H1 (cell line): ENCODE measurements around the gene R3HDM2. TPM values are rescaled to one million over a fixed set of nuclear protein-coding genes. Genes with fewer than 3 reads are reported as not detected.

Source experiments
- CHD1 ChIP-seq: IDR thresholded peaks from 2 replicates; pipeline ENCODE4 v1.6.1; 2012; ENCODE audit warnings: low read depth, low read length, improper control_type of control experiment
- FOSL1 ChIP-seq: IDR thresholded peaks from 2 replicates; pipeline ENCODE4 v1.6.1; 2011; ENCODE audit warnings: mild to moderate bottlenecking, low read depth, low read length, moderate library complexity; ENCODE audit not compliant: insufficient read depth
- JUN ChIP-seq: IDR thresholded peaks from 2 replicates; pipeline ENCODE4 v1.6.1; 2011; ENCODE audit warnings: low read depth, mild to moderate bottlenecking, improper control_type of control experiment, low read length
- KDM4A ChIP-seq: IDR thresholded peaks from one replicate; pipeline ENCODE4 v1.7.1; 2012; ENCODE audit warnings: low read depth, mild to moderate bottlenecking, moderate library complexity, low read length, inconsistent platforms; ENCODE audit not compliant: severe bottlenecking
- KDM5A ChIP-seq: fragments of 200-600 bp; IDR thresholded peaks from 2 replicates; pipeline ENCODE4 v1.7.1; 2012; ENCODE audit warnings: mild to moderate bottlenecking, low read length, inconsistent platforms, mixed read lengths
- MAFK ChIP-seq: IDR thresholded peaks from 2 replicates; pipeline ENCODE4 v1.6.1; 2012; ENCODE audit warnings: low read depth, mild to moderate bottlenecking, improper control_type of control experiment, low read length
- NANOG ChIP-seq: IDR thresholded peaks from 2 replicates; pipeline ENCODE4 v1.6.1; 2011; ENCODE audit warnings: low read length, low read depth, mild to moderate bottlenecking, inconsistent platforms; ENCODE audit not compliant: insufficient read depth, poor library complexity, severe bottlenecking
- NRF1 ChIP-seq: IDR thresholded peaks from 2 replicates; pipeline ENCODE4 v1.6.1; 2011; ENCODE audit warnings: mild to moderate bottlenecking, low read depth, low read length, improper control_type of control experiment
- PHF8 ChIP-seq: fragments of 200-600 bp; sonication (generic); conservative IDR thresholded peaks from 2 replicates; pipeline ENCODE4 v1.7.1; 2012; ENCODE audit warnings: low read depth, mild to moderate bottlenecking, inconsistent platforms, low read length, moderate library complexity
- RAD21 ChIP-seq, 2 experiments: IDR thresholded peaks in 1 of 2; conservative IDR thresholded peaks in 1 of 2; 2 replicates each; pipeline ENCODE4 v1.6.1; 2011; ENCODE audit warnings: low read depth in 2 of 2, low read length in 2 of 2, improper control_type of control experiment in 1 of 2, inconsistent platforms in 1 of 2, mild to moderate bottlenecking in 1 of 2, moderate library complexity in 1 of 2
- RNF2 ChIP-seq: fragments of 200-900, 300-1000 bp; sonication (generic); IDR thresholded peaks from 2 replicates; pipeline ENCODE4 v1.7.1; 2016; ENCODE audit warnings: borderline replicate concordance, low read depth, mild to moderate bottlenecking, antibody characterized with exemption, low read length; ENCODE audit not compliant: poor library complexity, severe bottlenecking; ENCODE audit errors: missing control alignments
- SP4 ChIP-seq: IDR thresholded peaks from 2 replicates; pipeline ENCODE4 v1.6.1; 2012; ENCODE audit warnings: low read length, inconsistent platforms
- TAF1 ChIP-seq: IDR thresholded peaks from 2 replicates; pipeline ENCODE4 v1.6.1; 2011; ENCODE audit warnings: mild to moderate bottlenecking, low read depth, low read length
- YY1 ChIP-seq: IDR thresholded peaks from 2 replicates; pipeline ENCODE4 v1.6.1; 2011; ENCODE audit warnings: low read depth, mild to moderate bottlenecking, low read length
- polyA plus RNA-seq, 7 experiments: library from polyadenylated mRNA; depleted of rRNA in 3 of 7; stranded (reverse) in 5 of 7; unstranded in 2 of 7; fragments of >200 nt in 5 of 7; fragments of 200-250 nt in 2 of 7; gene quantifications; 1 replicate in 5 of 7; 2 replicates in 1 of 7; 4 replicates in 1 of 7; pipeline versions ENCODE4 v1.2.1 to v1.2.3, GENCODE V29; 2011 to 2013; ENCODE audit warnings: missing spikeins in 2 of 7, mixed read lengths in 2 of 7
- total RNA-seq: library from RNA; stranded (reverse); fragmentation: NEBNext Ultra II Directional; extraction: Animal tissue kit (Norgen Biotek cat#: 25700); gene quantifications from 2 replicates; pipeline ENCODE4 v1.2.1, GENCODE V29; 2021
- TF ChIP-seq, protein P1 (sequence below), 3 experiments: IDR thresholded peaks; 1 replicate in 2 of 3; 2 replicates in 1 of 3; pipeline versions ENCODE4 v1.5.1 to v1.6.1; 2011; ENCODE audit warnings: low read length in 3 of 3, mild to moderate bottlenecking in 3 of 3, inconsistent platforms in 2 of 3, low read depth in 1 of 3, moderate library complexity in 1 of 3; ENCODE audit not compliant: insufficient read depth in 1 of 3; ENCODE audit errors: control extremely low read depth in 1 of 3
- TF ChIP-seq, protein P2 (sequence below): IDR thresholded peaks from 2 replicates; pipeline ENCODE4 v1.6.1; 2012; ENCODE audit warnings: low read length, inconsistent platforms
- TF ChIP-seq, protein P3 (sequence below): IDR thresholded peaks from 2 replicates; pipeline ENCODE4 v1.6.1; 2012; ENCODE audit warnings: inconsistent platforms
- TF ChIP-seq, protein P4 (sequence below): IDR thresholded peaks from 2 replicates; pipeline ENCODE4 v1.6.1; 2012; ENCODE audit warnings: inconsistent platforms

Gene R3HDM2
- total and polyA plus RNA-seq, 2 of the 8 experiments (the other 6 are each of a cell fraction or from before 2014, with no cell fraction given), result 25.6 to 27.0 TPM

DNA sequence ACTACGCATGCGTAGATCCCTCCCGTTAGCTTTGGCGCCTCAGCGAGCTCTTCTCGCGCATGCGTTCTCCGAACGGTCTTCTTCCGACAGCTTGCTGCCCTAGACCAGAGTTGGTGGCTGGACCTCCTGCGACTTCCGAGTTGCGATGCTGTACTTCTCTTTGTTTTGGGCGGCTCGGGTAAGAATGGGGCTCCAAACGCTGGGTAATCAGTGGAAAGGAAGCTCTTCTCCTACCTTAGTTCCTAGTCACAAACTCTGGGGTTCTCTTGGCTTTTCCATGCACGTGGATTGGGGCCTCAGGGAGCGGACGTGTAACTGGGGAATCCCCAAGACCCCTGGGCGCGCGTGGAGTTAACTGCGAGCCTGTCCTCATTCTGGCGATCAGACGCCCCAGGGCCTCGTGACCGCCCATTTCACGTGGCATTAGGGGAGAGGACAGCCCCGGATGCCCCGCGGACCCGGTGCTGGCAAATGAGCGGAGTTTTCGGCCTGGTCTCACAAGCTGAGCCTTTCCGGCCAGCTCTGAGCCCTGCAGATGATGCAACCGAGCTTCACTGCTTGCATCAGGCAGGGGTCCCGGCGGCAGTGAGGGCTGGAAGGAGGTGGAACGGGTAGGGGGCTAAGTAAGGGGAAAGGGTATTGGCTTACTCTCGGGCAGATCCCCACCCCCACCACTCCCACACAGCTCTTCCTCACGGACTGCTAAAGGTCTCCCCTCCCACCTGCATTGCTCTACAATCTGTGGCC is 201.0 kb downstream of the R3HDM2 start, which contains the start of gene SHMT2 (continued):
- TF ChIP-seq, protein P1, sequence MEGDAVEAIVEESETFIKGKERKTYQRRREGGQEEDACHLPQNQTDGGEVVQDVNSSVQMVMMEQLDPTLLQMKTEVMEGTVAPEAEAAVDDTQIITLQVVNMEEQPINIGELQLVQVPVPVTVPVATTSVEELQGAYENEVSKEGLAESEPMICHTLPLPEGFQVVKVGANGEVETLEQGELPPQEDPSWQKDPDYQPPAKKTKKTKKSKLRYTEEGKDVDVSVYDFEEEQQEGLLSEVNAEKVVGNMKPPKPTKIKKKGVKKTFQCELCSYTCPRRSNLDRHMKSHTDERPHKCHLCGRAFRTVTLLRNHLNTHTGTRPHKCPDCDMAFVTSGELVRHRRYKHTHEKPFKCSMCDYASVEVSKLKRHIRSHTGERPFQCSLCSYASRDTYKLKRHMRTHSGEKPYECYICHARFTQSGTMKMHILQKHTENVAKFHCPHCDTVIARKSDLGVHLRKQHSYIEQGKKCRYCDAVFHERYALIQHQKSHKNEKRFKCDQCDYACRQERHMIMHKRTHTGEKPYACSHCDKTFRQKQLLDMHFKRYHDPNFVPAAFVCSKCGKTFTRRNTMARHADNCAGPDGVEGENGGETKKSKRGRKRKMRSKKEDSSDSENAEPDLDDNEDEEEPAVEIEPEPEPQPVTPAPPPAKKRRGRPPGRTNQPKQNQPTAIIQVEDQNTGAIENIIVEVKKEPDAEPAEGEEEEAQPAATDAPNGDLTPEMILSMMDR (IDR thresholded peaks at IDR 0.05; ENCODE audit: control extremely low read depth in 1 of 3, insufficient read depth in 1 of 3, low read depth in 1 of 3, low read length in 3 of 3), result no peak
- TF ChIP-seq YY1 (no peak), MAFK (no peak), RAD21 (IDR thresholded peaks at IDR 0.05 in 1 of 2, conservative IDR thresholded peaks at IDR 0.05 in 1 of 2; ENCODE audit: low read depth in 2 of 2, low read length in 2 of 2) (no peak), KDM5A (no peak), RNF2 (no peak), SP4 (peak; percentile 77; the same call in 1 of the 2 replicates), CHD1 (no peak), KDM4A (peak; percentile 6), PHF8 (peak; percentile 75), NANOG (no peak), TAF1 (peak; percentile 72), FOSL1 (no peak), JUN (no peak), NRF1 (peak; percentile 96)
- TF ChIP-seq, protein P2, sequence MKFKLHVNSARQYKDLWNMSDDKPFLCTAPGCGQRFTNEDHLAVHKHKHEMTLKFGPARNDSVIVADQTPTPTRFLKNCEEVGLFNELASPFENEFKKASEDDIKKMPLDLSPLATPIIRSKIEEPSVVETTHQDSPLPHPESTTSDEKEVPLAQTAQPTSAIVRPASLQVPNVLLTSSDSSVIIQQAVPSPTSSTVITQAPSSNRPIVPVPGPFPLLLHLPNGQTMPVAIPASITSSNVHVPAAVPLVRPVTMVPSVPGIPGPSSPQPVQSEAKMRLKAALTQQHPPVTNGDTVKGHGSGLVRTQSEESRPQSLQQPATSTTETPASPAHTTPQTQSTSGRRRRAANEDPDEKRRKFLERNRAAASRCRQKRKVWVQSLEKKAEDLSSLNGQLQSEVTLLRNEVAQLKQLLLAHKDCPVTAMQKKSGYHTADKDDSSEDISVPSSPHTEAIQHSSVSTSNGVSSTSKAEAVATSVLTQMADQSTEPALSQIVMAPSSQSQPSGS, result no peak; the same call in 1 of the 2 replicates
- TF ChIP-seq, protein P3, sequence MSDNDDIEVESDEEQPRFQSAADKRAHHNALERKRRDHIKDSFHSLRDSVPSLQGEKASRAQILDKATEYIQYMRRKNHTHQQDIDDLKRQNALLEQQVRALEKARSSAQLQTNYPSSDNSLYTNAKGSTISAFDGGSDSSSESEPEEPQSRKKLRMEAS, result peak; percentile 63
- TF ChIP-seq, protein P4, sequence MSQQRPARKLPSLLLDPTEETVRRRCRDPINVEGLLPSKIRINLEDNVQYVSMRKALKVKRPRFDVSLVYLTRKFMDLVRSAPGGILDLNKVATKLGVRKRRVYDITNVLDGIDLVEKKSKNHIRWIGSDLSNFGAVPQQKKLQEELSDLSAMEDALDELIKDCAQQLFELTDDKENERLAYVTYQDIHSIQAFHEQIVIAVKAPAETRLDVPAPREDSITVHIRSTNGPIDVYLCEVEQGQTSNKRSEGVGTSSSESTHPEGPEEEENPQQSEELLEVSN, result peak; percentile 63
